ENCODE data around the gene PSME2. TPM values are rescaled to one million over a fixed set of nuclear protein-coding genes. Genes with fewer than 3 reads are reported as not detected.

PSME2 gene
- total and polyA plus RNA-seq, 2 of the 13 experiments (the other 11 are each of a cell fraction or from before 2014, with no cell fraction given): 332 to 716 TPM

DNA sequence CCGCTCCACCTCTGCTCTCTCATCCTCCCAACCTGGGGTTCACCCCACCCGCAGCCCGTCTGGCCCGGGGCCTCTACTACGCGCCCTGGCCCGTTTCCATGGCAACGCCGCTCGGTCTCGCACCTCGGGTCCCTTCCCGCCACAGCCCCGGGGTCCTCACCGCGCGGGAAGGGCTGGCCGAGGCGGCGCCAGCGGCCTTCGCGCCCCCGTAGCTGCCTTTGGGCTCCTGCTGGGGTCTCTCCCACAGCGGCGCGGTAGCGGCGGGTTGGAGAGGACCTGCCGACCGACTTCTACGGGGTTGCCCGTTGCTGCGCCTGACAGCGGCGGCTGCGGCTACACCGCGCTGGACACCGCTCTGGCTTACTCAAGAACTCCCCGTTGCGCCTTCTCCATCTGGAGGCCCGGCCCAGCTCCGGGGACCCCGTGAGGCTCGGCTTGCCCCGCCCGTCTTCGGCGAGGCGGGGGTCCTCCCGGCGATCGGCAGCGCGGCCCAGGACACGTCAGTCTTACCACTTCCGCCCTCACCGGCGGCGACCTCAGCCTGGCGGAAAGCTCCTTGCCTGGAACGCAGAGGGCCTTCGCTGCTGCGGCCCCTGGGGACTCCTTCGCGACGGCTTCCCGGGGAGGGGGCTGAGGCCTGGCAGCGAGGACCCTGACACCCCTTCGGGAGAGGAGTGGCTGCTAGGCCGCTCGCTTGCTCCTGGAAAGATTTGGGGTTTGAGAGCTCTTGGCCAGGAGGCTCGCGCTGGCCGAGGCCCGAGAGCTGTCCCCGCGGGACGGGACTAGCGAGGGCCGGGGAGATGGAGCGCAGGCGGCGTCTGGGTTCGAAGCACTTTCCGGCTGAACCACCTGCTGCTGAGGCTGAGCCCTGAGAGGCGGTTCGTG lies 49.0 kb upstream of the PSME2 start, which contains the start of gene TM9SF1 (continued):
- TF ChIP-seq, protein P1, sequence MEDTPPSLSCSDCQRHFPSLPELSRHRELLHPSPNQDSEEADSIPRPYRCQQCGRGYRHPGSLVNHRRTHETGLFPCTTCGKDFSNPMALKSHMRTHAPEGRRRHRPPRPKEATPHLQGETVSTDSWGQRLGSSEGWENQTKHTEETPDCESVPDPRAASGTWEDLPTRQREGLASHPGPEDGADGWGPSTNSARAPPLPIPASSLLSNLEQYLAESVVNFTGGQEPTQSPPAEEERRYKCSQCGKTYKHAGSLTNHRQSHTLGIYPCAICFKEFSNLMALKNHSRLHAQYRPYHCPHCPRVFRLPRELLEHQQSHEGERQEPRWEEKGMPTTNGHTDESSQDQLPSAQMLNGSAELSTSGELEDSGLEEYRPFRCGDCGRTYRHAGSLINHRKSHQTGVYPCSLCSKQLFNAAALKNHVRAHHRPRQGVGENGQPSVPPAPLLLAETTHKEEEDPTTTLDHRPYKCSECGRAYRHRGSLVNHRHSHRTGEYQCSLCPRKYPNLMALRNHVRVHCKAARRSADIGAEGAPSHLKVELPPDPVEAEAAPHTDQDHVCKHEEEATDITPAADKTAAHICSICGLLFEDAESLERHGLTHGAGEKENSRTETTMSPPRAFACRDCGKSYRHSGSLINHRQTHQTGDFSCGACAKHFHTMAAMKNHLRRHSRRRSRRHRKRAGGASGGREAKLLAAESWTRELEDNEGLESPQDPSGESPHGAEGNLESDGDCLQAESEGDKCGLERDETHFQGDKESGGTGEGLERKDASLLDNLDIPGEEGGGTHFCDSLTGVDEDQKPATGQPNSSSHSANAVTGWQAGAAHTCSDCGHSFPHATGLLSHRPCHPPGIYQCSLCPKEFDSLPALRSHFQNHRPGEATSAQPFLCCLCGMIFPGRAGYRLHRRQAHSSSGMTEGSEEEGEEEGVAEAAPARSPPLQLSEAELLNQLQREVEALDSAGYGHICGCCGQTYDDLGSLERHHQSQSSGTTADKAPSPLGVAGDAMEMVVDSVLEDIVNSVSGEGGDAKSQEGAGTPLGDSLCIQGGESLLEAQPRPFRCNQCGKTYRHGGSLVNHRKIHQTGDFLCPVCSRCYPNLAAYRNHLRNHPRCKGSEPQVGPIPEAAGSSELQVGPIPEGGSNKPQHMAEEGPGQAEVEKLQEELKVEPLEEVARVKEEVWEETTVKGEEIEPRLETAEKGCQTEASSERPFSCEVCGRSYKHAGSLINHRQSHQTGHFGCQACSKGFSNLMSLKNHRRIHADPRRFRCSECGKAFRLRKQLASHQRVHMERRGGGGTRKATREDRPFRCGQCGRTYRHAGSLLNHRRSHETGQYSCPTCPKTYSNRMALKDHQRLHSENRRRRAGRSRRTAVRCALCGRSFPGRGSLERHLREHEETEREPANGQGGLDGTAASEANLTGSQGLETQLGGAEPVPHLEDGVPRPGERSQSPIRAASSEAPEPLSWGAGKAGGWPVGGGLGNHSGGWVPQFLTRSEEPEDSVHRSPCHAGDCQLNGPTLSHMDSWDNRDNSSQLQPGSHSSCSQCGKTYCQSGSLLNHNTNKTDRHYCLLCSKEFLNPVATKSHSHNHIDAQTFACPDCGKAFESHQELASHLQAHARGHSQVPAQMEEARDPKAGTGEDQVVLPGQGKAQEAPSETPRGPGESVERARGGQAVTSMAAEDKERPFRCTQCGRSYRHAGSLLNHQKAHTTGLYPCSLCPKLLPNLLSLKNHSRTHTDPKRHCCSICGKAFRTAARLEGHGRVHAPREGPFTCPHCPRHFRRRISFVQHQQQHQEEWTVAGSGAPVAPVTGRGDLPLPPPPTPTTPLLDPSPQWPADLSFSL (CRISPR knock-in tag; IDR thresholded peaks at IDR 0.05): peak; percentile 78
- TF ChIP-seq IKZF1 (IDR thresholded peaks at IDR 0.05) (no peak), ZNF552 (CRISPR knock-in tag; IDR thresholded peaks at IDR 0.05; ENCODE audit: borderline replicate concordance) (peak; percentile 98), NAIF1 (CRISPR knock-in tag; IDR thresholded peaks at IDR 0.05; ENCODE audit: borderline replicate concordance) (no peak), ZNF883 (CRISPR knock-in tag; IDR thresholded peaks at IDR 0.05; ENCODE audit: not compliant biosample characterization) (peak; percentile 99), TBP (CRISPR knock-in tag; IDR thresholded peaks at IDR 0.05) (peak; percentile 82; the same call in 1 of the 2 replicates), KAT8 (CRISPR knock-in tag; IDR thresholded peaks at IDR 0.05) (peak; percentile 99), ZNF501 (CRISPR knock-in tag; IDR thresholded peaks at IDR 0.05) (peak; percentile 100), SP2 (CRISPR knock-in tag; IDR thresholded peaks at IDR 0.05) (peak; percentile 69; the same call in 1 of the 2 replicates), ARNT (IDR thresholded peaks at IDR 0.05) (no peak), ZNF251 (CRISPR knock-in tag; IDR thresholded peaks at IDR 0.05) (peak; percentile 94; the same call in 1 of the 2 replicates), TOE1 (CRISPR knock-in tag; IDR thresholded peaks at IDR 0.05) (peak; percentile 24; the same call in 1 of the 2 replicates), ETV5 (CRISPR knock-in tag; IDR thresholded peaks at IDR 0.05; ENCODE audit: borderline replicate concordance) (peak; percentile 95), MEIS2 (CRISPR knock-in tag; IDR thresholded peaks at IDR 0.05) (peak; percentile 97)
- TF ChIP-seq, protein P2, sequence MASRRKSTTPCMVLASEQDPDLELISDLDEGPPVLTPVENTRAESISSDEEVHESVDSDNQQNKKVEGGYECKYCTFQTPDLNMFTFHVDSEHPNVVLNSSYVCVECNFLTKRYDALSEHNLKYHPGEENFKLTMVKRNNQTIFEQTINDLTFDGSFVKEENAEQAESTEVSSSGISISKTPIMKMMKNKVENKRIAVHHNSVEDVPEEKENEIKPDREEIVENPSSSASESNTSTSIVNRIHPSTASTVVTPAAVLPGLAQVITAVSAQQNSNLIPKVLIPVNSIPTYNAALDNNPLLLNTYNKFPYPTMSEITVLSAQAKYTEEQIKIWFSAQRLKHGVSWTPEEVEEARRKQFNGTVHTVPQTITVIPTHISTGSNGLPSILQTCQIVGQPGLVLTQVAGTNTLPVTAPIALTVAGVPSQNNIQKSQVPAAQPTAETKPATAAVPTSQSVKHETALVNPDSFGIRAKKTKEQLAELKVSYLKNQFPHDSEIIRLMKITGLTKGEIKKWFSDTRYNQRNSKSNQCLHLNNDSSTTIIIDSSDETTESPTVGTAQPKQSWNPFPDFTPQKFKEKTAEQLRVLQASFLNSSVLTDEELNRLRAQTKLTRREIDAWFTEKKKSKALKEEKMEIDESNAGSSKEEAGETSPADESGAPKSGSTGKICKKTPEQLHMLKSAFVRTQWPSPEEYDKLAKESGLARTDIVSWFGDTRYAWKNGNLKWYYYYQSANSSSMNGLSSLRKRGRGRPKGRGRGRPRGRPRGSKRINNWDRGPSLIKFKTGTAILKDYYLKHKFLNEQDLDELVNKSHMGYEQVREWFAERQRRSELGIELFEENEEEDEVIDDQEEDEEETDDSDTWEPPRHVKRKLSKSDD (CRISPR knock-in tag; IDR thresholded peaks at IDR 0.05; ENCODE audit: low read depth): peak; percentile 89
- TF ChIP-seq, protein P3, sequence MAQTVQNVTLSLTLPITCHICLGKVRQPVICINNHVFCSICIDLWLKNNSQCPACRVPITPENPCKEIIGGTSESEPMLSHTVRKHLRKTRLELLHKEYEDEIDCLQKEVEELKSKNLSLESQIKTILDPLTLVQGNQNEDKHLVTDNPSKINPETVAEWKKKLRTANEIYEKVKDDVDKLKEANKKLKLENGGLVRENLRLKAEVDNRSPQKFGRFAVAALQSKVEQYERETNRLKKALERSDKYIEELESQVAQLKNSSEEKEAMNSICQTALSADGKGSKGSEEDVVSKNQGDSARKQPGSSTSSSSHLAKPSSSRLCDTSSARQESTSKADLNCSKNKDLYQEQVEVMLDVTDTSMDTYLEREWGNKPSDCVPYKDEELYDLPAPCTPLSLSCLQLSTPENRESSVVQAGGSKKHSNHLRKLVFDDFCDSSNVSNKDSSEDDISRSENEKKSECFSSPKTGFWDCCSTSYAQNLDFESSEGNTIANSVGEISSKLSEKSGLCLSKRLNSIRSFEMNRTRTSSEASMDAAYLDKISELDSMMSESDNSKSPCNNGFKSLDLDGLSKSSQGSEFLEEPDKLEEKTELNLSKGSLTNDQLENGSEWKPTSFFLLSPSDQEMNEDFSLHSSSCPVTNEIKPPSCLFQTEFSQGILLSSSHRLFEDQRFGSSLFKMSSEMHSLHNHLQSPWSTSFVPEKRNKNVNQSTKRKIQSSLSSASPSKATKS (CRISPR knock-in tag; IDR thresholded peaks at IDR 0.05): no peak
